Inflammatory macrophage treated with lipopolysaccharide for 1 hour (primary cell): ENCODE measurements around the gene EPN1.

Experiments
- DNase-seq, 2 donors: peaks; one replicate each; pipeline ENCODE4 v3.0.0-alpha.2; 2020 to 2022

Gene EPN1

GRCh38 chr19:55646889-55647731 lies 27.9 kb upstream of the EPN1 start:
- no peak for DNase-seq

DNA sequence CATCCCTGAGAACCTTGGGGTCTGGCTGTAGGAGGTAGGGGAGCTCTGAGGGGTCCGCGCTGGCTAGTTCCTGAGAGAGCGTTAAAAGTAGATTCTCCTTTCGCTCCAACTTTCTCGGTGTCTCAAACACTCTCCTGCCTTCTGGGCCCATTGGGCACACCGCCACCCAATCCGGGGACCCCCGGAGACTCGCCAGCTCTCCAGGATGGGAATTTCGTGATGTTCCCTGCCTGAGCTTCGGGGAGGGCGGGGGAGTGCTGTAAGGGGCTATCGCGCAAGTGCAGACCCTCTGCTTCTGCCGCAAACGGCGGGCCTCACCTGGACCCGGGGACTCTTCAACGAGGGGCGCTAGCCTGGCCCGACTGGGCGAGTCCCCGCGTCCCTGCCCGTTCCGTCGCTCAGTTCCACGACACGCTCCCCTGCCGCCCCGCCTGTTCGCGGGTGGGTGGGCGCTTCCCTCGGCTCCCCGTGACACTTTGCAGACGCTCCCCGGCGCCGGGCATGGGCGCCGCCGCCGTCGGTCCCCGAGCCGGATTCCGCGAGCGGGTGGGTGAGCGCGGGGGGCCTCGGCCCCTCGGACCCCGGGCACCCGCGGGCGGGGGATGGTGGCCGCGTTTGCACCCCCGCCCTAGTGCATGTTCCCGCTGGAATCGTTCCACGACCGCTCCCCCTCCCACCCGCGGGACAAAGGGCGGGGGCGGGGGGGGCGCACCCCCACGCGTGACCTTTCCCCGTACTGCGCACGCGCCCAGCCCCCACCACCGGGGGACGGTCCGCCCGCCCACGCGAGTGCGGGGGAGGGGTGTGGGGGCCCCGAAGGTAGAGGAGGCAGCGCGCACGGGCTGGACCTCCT lies 27.1 kb upstream of the EPN1 start, which contains the start of gene CCDC106:
CCDC106 (plus strand) TSS at position 481 of the 853 bp plus-strand sequence. CDS start 835 bp downstream, outside the sequence.
- DNase-seq: peak in 1 of 2 donors; percentile 38

DNA sequence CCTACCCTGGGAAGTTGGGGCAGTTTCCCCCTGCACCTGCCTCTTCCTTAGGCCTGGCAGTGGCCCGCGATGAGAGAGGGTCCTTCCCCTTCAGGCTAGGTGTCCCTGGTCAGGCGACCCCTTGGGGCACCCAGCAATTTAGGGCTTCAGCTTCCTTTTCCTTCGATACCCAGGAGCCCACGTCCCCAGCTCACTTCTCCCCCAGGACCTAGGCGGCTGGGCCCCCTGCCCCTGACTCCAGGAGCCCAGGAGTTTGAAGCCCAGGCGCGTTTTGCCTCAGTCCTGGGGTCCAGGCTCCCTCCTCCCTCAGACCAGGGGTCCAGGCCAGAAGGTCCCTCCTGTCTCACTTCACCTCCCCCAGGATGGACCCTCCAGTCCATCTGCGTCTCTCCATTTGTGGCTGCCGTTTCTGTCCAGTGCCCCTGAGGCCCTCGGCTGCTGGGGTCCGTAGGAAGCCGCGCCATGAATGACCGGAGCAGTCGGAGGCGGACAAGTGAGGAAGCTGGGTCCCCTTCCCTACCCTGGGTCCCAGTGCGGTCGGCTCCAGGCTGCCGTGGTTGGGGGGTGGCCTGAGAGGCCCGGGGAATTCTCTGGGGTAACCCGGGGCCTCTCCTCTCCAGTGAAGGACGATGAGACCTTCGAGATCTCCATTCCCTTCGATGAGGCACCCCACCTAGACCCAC lies 26.3 kb upstream of the EPN1 start:
- no peak for DNase-seq

DNA sequence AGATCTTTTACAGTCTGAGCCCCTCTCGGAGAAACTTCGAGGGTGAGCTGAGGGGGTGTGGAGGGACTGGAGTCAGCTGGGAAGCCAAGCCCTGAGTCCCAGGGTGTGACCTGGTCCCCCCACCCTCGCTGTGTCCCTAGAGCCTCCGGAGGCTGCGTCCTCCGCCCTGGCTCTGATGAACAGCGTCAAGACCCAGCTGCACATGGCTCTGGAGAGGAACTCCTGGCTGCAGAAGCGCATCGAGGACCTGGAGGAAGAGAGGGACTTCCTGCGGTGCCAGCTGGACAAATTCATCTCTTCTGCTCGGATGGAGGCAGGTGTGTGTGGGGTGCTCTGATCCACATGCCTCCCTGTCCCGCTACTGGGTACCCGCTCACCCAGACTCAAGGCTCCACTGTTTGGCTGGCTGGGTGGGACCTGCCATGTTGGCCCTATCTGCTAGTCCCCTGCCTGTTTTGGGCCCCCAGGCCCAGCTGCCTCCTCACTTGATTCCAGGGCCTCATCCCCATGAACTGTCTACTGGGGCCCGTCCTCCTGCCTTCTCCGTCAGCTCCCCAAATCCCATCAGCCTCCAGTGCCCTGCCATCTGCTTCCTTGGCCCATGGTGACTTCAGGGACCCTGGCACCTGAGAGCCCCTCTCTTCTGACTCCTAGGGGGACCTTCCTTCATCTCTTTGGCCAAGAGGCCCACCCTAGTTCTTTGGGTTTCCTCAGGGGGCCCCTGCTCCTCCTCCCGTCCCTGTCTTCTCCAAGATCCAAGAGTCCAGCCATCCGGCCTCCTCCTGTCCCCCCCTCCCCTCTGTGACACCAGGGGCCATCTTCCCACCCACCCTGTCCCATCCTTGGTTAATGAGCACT lies 25.5 kb upstream of the EPN1 start:
- no peak for DNase-seq

GRCh38 chr19:55650126-55650557 lies 24.9 kb upstream of the EPN1 start:
- no peak for DNase-seq

GRCh38 chr19:55650602-55651230 lies 24.3 kb upstream of the EPN1 start:
- DNase-seq: no peak

- no peak for DNase-seq
Measured at GRCh38 chr19:55651236-55651635, 23.8 kb upstream of the EPN1 start.

DNA sequence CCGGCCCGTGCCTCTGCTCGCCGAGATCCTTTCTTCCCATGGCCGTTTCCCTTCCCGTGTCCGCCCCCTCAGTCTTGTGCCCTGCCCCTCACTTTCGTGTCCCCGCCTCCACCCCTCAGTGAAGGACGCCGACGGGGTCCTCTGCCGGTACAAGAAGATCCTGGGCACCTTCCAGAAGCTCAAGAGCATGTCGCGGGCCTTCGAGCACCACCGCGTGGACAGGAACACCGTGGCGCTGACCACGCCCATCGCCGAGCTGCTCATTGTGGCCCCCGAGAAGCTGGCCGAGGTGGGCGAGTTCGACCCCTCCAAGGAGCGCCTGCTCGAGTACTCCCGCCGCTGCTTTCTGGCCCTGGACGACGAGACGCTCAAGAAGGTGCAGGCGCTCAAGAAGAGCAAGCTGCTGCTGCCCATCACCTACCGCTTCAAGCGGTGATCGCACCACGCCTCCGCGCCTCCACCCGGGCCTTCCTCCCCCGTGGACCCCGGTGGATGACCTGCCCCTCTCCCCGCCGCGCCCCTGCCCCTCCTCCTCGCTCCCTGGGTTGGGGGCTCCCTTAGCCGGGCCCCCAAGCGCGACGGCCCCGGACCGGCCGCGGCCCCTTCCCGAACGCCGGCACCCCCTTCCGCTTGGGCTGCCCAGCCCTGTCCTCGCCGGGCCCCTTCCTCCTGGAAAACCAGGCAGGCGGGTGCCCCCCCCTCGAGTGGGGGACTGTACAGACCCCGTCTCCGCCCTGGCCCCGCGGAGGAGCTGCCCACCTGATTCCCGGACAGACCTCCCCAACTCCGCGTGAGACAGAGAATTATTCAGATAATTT lies 22.5 kb upstream of the EPN1 start:
- no peak for DNase-seq

DNA sequence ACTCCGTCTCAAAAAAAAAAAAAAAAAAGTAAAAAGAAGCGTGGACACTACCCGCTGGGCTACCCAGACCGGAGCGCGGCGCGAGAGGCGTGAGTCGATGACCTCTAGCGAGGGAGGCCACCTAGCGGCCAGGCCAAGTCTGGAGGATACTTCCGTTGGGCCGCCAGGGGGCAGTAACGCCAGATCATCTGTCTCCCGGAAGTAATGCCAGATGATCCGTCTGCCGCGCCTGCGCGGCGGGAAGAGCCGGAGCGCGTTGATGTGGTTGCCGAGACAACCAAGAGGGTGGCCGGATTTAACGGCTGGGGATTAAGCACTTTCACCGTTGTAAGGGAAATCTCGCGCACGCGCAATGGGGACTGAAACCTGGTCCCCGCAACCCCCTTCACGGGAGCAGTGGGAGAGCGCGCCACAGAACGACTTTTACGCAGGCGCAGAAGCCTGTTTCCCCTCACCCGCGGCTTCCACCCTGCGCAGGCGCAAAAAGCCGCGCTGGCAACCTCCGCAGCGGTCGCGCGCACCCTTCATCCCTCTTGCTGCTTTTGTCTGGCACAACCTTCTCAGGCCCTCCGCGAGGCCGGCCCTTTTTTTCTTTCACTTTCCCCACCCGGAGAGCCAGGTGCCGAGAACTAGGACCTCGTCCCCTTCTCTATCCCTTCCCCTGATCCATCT lies 21.2 kb upstream of the EPN1 start:
- DNase-seq: peak; percentile 95 to 99

GRCh38 chr19:55654323-55654867 lies 20.6 kb upstream of the EPN1 start:
- DNase-seq: peak; percentile 100

- peak; percentile 85 to 96 for DNase-seq
Measured at GRCh38 chr19:55654868-55655647, 20.0 kb upstream of the EPN1 start, which contains the start of gene U2AF2. U2AF2 (plus strand) TSS chr19:55655035; CDS start chr19:55655105, 70 bp downstream.

DNA sequence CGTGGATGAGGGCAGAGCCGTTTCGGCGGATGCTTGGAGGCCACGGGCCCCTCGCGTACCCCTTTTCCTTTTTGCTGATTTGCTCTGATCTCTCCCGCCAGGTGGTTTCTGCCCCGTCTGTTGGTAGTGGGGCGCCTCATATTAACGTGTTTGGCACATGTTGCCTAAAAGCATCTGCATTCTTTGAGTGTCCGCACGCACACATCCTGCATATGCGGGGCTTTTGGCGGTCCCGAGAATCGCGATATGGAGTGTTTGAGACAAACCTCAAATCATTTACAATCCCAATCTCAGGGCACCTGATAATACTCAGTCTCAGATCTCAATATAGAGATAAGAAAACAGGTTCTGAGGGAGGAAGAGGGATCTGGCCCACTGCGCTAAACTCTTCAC lies 19.4 kb upstream of the EPN1 start:
- DNase-seq: no peak

GRCh38 chr19:55656552-55656951 lies 18.5 kb upstream of the EPN1 start:
- DNase-seq: no peak

GRCh38 chr19:55656988-55657747 lies 17.9 kb upstream of the EPN1 start:
- no peak for DNase-seq

DNA sequence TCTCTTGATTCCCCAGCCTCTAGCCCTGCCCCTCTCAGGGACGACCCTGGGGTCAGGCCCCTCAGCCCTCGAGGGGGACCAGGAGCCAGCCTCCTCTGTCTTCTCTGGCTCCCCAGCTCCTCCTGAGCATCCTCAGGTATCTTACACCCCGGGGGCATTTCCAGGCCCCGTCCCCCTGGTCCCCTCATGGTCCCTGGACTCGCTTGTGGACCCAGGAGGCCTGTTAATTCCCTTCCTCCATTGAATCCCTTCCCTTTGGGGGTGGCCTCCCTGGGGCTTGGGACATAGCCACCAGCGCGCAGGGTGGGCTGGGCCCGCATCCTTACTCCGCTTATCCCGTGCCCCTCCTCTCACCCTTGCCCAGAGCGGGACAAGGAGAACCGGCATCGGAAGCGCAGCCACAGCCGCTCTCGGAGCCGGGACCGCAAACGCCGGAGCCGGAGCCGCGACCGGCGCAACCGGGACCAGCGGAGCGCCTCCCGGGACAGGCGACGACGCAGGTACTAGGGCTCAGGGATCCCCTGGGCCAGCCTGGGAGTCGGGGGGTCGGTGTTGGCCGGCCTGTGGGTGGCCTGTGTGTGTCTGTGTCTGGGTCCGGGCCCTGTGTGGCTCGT lies 16.1 kb upstream of the EPN1 start:
- no peak for DNase-seq

DNA sequence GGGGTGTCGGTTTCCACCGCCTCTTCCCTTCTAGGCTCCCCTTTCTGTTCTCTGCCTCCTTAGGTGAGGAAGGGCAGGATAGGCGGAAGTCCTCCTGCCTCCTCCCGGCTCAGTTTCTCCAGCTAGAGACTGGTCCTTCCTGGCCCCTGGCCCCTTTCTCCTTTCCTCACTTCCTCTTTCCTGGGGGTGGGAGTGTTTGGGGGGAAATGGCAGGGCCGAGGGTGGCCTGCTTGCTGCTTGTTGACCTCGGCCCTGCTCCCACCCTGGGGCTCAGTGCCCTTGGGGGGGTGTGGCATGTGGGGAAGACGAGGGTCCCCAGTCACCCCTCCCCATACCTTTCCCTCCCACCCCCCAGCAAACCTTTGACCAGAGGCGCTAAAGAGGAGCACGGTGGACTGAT lies 15.2 kb upstream of the EPN1 start:
- DNase-seq: no peak

DNA sequence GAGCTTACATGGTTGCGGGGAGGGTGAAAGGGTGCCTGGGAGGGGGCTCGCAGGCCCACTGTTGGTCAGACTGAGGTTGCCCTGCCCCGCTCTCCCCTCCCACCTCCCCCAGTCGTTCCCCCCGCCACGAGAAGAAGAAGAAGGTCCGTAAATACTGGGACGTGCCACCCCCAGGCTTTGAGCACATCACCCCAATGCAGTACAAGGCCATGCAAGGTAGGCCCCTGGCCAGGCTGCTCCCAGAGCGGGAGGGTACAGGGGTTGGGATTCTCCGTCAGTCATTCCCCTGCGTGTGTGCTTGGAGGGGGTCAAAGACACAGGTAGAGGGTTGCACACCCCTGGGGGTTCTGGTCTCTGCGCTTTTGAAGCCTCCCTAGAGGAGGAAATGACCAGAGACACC lies 14.6 kb upstream of the EPN1 start:
- DNase-seq: no peak

DNA sequence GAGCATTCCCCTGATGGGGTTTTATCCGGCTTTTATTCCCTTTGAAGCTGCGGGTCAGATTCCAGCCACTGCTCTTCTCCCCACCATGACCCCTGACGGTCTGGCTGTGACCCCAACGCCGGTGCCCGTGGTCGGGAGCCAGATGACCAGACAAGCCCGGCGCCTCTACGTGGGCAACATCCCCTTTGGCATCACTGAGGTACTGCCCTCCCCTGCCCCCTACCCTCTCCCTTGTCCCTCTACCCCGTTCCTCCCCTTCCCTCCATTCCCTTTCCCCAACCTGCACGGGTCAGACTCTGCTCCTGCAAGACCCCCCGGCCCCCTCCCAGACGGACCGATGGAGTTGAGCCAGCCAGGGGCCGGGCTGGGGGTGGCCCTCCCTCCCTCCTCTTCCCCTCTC lies 14.0 kb upstream of the EPN1 start:
- no peak for DNase-seq
